Panc1 (cell line): Measurements from ENCODE around the gene DACH1.

Experiments
- POLR2AphosphoS5 ChIP-seq: IDR thresholded peaks from 2 replicates; pipeline ENCODE4 v1.6.1; 2012; ENCODE audit warnings: mild to moderate bottlenecking, low read depth, low read length, moderate library complexity
- SIN3A ChIP-seq: IDR thresholded peaks from 2 replicates; pipeline ENCODE4 v1.6.1; 2012; ENCODE audit warnings: low read depth, mild to moderate bottlenecking, low read length, moderate library complexity, borderline replicate concordance; ENCODE audit not compliant: insufficient read depth
- TF ChIP-seq, protein P1 (sequence below): fragments of 450-650 bp; IDR thresholded peaks from 2 replicates; pipeline ENCODE4 v1.5.1; 2017; ENCODE audit warnings: mild to moderate bottlenecking

DNA sequence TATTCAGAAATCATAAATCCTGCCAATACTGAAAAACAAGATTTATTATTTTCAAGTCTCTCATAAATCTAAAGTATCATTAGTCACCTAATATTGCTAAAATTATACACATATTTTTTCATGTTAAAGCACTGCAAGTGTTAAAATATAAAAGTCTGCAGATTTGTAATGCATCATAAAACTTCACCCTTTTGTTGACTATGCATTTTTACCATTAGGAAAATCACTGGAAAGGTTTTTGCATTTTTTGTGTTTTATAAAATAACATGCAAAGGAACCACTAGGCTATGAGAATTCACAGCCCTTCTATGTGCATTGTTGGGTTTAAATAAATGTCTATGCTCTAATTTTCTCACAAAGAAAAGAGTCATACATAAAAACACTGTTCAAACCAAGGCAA, 407.3 kb downstream of the DACH1 start:
- TF ChIP-seq, protein P1, sequence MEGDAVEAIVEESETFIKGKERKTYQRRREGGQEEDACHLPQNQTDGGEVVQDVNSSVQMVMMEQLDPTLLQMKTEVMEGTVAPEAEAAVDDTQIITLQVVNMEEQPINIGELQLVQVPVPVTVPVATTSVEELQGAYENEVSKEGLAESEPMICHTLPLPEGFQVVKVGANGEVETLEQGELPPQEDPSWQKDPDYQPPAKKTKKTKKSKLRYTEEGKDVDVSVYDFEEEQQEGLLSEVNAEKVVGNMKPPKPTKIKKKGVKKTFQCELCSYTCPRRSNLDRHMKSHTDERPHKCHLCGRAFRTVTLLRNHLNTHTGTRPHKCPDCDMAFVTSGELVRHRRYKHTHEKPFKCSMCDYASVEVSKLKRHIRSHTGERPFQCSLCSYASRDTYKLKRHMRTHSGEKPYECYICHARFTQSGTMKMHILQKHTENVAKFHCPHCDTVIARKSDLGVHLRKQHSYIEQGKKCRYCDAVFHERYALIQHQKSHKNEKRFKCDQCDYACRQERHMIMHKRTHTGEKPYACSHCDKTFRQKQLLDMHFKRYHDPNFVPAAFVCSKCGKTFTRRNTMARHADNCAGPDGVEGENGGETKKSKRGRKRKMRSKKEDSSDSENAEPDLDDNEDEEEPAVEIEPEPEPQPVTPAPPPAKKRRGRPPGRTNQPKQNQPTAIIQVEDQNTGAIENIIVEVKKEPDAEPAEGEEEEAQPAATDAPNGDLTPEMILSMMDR: no peak
- TF ChIP-seq POLR2AphosphoS5 (no peak), SIN3A (no peak)
